ENCODE data around the gene NOS2. TPM values are rescaled to one million over a fixed set of nuclear protein-coding genes. Genes with fewer than 3 reads are reported as not detected.
"Not testable (repeated sequence)": the region's sequence is repeated elsewhere in the genome, so short reads cannot be mapped to it uniquely, and the experiment has no call there.

Gene NOS2
- polyA plus RNA-seq, 1 experiment, result 0.02 TPM

GRCh38 chr17:27845264-27846041 lies 45.1 kb upstream of the NOS2 start:
- ChIA-PET CTCF (no interaction called here), POLR2A (no interaction called here)
- TF ChIP-seq CTCF (IDR thresholded peaks at IDR 0.05; ENCODE audit: insufficient read depth, low read depth, low read length), result no peak
- H3K36me3 ChIP-seq (ENCODE audit: control insufficient read depth, insufficient read depth, low read length), result no peaks in the 10 kb centered on the region
- no peak overlapping the region for H3K4me3 ChIP-seq (ENCODE audit: low read depth, low read length)
- 0 out of 2 replicates have a peak, but pooled peaks cover 2% of the 10 kb centered on the region for H3K27me3 ChIP-seq (ENCODE audit: control insufficient read depth, insufficient read depth, low read length)
- no peak for DNase-seq (ENCODE audit: low read depth)

GRCh38 chr17:27840688-27841087 lies 40.4 kb upstream of the NOS2 start:
- no peak for TF ChIP-seq CTCF (IDR thresholded peaks at IDR 0.05; ENCODE audit: insufficient read depth, low read depth, low read length)
- Histone ChIP-seq H3K4me3 (ENCODE audit: low read depth, low read length) (no peak overlapping the region), H3K36me3 (ENCODE audit: control insufficient read depth, insufficient read depth, low read length) (no peaks in the 10 kb centered on the region), H3K27me3 (ENCODE audit: control insufficient read depth, insufficient read depth, low read length) (no peaks in the 10 kb centered on the region)
- ChIA-PET POLR2A (no interaction called here), CTCF (no interaction called here)
- DNase-seq (ENCODE audit: low read depth), result no peak

- DNase-seq (ENCODE audit: low read depth); POLR2A ChIA-PET; CTCF ChIA-PET; H3K36me3 ChIP-seq (ENCODE audit: control insufficient read depth, insufficient read depth, low read length); H3K27me3 ChIP-seq (ENCODE audit: control insufficient read depth, insufficient read depth, low read length); H3K4me3 ChIP-seq (ENCODE audit: low read depth, low read length): not testable (repeated sequence)
Observed at GRCh38 chr17:27840406-27840678, 40.0 kb upstream of the NOS2 start.

GRCh38 chr17:27839571-27840405 lies 39.5 kb upstream of the NOS2 start:
- H3K27me3 ChIP-seq (ENCODE audit: control insufficient read depth, insufficient read depth, low read length); POLR2A ChIA-PET; CTCF ChIA-PET; DNase-seq (ENCODE audit: low read depth); H3K36me3 ChIP-seq (ENCODE audit: control insufficient read depth, insufficient read depth, low read length); H3K4me3 ChIP-seq (ENCODE audit: low read depth, low read length): not testable (repeated sequence)

GRCh38 chr17:27838607-27839006 lies 38.3 kb upstream of the NOS2 start:
- DNase-seq (ENCODE audit: low read depth); CTCF ChIA-PET; H3K36me3 ChIP-seq (ENCODE audit: control insufficient read depth, insufficient read depth, low read length); H3K27me3 ChIP-seq (ENCODE audit: control insufficient read depth, insufficient read depth, low read length); H3K4me3 ChIP-seq (ENCODE audit: low read depth, low read length); POLR2A ChIA-PET: not testable (repeated sequence)

- CTCF ChIA-PET; H3K4me3 ChIP-seq (ENCODE audit: low read depth, low read length); H3K36me3 ChIP-seq (ENCODE audit: control insufficient read depth, insufficient read depth, low read length); H3K27me3 ChIP-seq (ENCODE audit: control insufficient read depth, insufficient read depth, low read length); DNase-seq (ENCODE audit: low read depth); POLR2A ChIA-PET: not testable (repeated sequence)
Observed at GRCh38 chr17:27837769-27838168, 37.4 kb upstream of the NOS2 start.

- Histone ChIP-seq H3K4me3 (ENCODE audit: low read depth, low read length) (no peak overlapping the region), H3K36me3 (ENCODE audit: control insufficient read depth, insufficient read depth, low read length) (no peaks in the 10 kb centered on the region), H3K27me3 (ENCODE audit: control insufficient read depth, insufficient read depth, low read length) (0 out of 2 replicates have a peak, but pooled peaks cover 1% of the 10 kb centered on the region)
- ChIA-PET CTCF (interaction anchor here (0.8 to 2.9 kb wide), 2 partner anchors 32 to 43 kb away, joined by 3 to 11 read pairs; no protein-coding TSS in a partner anchor), POLR2A (no interaction called here)
- no peak for TF ChIP-seq CTCF (IDR thresholded peaks at IDR 0.05; ENCODE audit: insufficient read depth, low read depth, low read length)
- no peak for DNase-seq (ENCODE audit: low read depth)
Observed at GRCh38 chr17:27836651-27837050, 36.3 kb upstream of the NOS2 start.
